ENCODE data around the gene ZNF225. TPM values are rescaled to one million over a fixed set of nuclear protein-coding genes. Genes with fewer than 3 reads are reported as not detected.
"Not testable (repeated sequence)": the region's sequence is repeated elsewhere in the genome, so short reads cannot be mapped to it uniquely, and the experiment has no call there.

ZNF225 gene
- total and polyA plus RNA-seq, 4 donors = 0.88 to 4.5 (median 1.7) TPM

DNA sequence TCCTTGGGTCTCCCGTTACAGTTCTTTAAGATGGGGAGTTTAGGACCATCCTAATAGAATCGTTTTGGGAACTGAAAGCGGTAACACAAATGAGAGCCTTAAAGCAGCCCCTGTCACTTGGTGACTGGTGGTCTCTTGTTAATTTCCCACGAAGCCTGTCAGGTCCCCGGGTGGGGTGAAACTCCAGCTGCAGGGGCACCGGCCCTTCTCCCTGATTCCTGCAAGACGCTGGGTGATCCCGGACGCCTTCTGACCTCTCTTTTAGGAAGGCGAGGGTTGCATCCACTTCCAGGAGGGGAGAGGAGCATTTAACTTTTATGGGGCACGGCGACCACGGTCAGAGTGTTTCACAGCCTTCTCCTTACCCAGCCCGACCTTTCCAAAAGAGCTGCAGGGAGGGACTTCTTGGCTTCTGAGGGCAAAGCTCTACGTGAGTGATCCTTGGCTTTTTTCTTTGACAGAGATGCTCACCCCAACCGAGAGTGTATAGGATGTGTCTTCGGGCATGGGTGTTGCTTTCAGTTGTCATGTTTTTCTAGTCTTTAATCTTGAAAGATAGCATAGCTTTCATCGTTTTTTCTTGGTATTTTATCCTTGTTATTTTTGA, 688 bp downstream of the ZNF225 start:
- Histone ChIP-seq H3K9ac (ENCODE audit: low read depth in 1 of 2, low read length in 2 of 2) (peak overlapping the region; percentile 82 to 84), H3K4me3 (ENCODE audit: low read depth in 1 of 3, low read length in 3 of 3) (peak overlapping the region; percentile 67 to 100 (median 100)), H3K4me1 (ENCODE audit: control insufficient read depth in 4 of 4, insufficient read depth in 4 of 4, low read length in 3 of 4) (peaks cover 2 to 18% (median 15%) of the 10 kb centered on the region in 4 donors), H3K27ac (ENCODE audit: low read depth in 1 of 2, low read length in 2 of 2) (peak overlapping the region in 1 of 2 donors; percentile 61), H3K27me3 (ENCODE audit: control insufficient read depth in 4 of 4, insufficient read depth in 4 of 4, low read length in 3 of 4) (no peaks in the 10 kb centered on the region), H3K9me3 (ENCODE audit: control insufficient read depth in 4 of 4, low read length in 3 of 4) (peaks cover 5 to 28% (median 16%) of the 10 kb centered on the region in 4 donors), H3K36me3 (ENCODE audit: control insufficient read depth in 4 of 4, insufficient read depth in 3 of 4, low read depth in 1 of 4, low read length in 3 of 4) (peaks cover 0 to 23% (median 17%) of the 10 kb centered on the region in 4 donors)
- no peak for DNase-seq (ENCODE audit: low spot score)
- TF ChIP-seq, protein P1, sequence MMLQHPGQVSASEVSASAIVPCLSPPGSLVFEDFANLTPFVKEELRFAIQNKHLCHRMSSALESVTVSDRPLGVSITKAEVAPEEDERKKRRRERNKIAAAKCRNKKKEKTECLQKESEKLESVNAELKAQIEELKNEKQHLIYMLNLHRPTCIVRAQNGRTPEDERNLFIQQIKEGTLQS (IDR thresholded peaks at IDR 0.05) = no peak
- TF ChIP-seq RAD21 (IDR thresholded peaks at IDR 0.05) (no peak), GABPA (IDR thresholded peaks at IDR 0.05 in 1 of 2, conservative IDR thresholded peaks at IDR 0.05 in 1 of 2) (no peak), FOXA2 (IDR thresholded peaks at IDR 0.05) (no peak), RXRA (IDR thresholded peaks at IDR 0.05) (no peak), JUND (IDR thresholded peaks at IDR 0.05) (no peak), NR2F2 (IDR thresholded peaks at IDR 0.05) (no peak), FOXA1 (IDR thresholded peaks at IDR 0.05) (no peak), YY1 (IDR thresholded peaks at IDR 0.05) (no peak), SP1 (IDR thresholded peaks at IDR 0.05) (no peak), EGR1 (IDR thresholded peaks at IDR 0.05; ENCODE audit: low read depth in 2 of 2) (no peak), TAF1 (conservative IDR thresholded peaks at IDR 0.05) (no peak), HNF4A (conservative IDR thresholded peaks at IDR 0.05) (no peak), HNF4G (IDR thresholded peaks at IDR 0.05) (no peak)
- TF ChIP-seq, protein P2, sequence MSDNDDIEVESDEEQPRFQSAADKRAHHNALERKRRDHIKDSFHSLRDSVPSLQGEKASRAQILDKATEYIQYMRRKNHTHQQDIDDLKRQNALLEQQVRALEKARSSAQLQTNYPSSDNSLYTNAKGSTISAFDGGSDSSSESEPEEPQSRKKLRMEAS (IDR thresholded peaks at IDR 0.05) = no peak
- TF ChIP-seq, protein P3, sequence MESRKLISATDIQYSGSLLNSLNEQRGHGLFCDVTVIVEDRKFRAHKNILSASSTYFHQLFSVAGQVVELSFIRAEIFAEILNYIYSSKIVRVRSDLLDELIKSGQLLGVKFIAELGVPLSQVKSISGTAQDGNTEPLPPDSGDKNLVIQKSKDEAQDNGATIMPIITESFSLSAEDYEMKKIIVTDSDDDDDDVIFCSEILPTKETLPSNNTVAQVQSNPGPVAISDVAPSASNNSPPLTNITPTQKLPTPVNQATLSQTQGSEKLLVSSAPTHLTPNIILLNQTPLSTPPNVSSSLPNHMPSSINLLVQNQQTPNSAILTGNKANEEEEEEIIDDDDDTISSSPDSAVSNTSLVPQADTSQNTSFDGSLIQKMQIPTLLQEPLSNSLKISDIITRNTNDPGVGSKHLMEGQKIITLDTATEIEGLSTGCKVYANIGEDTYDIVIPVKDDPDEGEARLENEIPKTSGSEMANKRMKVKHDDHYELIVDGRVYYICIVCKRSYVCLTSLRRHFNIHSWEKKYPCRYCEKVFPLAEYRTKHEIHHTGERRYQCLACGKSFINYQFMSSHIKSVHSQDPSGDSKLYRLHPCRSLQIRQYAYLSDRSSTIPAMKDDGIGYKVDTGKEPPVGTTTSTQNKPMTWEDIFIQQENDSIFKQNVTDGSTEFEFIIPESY (IDR thresholded peaks at IDR 0.05) = no peak
- TF ChIP-seq, protein P4, sequence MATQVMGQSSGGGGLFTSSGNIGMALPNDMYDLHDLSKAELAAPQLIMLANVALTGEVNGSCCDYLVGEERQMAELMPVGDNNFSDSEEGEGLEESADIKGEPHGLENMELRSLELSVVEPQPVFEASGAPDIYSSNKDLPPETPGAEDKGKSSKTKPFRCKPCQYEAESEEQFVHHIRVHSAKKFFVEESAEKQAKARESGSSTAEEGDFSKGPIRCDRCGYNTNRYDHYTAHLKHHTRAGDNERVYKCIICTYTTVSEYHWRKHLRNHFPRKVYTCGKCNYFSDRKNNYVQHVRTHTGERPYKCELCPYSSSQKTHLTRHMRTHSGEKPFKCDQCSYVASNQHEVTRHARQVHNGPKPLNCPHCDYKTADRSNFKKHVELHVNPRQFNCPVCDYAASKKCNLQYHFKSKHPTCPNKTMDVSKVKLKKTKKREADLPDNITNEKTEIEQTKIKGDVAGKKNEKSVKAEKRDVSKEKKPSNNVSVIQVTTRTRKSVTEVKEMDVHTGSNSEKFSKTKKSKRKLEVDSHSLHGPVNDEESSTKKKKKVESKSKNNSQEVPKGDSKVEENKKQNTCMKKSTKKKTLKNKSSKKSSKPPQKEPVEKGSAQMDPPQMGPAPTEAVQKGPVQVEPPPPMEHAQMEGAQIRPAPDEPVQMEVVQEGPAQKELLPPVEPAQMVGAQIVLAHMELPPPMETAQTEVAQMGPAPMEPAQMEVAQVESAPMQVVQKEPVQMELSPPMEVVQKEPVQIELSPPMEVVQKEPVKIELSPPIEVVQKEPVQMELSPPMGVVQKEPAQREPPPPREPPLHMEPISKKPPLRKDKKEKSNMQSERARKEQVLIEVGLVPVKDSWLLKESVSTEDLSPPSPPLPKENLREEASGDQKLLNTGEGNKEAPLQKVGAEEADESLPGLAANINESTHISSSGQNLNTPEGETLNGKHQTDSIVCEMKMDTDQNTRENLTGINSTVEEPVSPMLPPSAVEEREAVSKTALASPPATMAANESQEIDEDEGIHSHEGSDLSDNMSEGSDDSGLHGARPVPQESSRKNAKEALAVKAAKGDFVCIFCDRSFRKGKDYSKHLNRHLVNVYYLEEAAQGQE (IDR thresholded peaks at IDR 0.05) = no peak
- TF ChIP-seq, protein P5, sequence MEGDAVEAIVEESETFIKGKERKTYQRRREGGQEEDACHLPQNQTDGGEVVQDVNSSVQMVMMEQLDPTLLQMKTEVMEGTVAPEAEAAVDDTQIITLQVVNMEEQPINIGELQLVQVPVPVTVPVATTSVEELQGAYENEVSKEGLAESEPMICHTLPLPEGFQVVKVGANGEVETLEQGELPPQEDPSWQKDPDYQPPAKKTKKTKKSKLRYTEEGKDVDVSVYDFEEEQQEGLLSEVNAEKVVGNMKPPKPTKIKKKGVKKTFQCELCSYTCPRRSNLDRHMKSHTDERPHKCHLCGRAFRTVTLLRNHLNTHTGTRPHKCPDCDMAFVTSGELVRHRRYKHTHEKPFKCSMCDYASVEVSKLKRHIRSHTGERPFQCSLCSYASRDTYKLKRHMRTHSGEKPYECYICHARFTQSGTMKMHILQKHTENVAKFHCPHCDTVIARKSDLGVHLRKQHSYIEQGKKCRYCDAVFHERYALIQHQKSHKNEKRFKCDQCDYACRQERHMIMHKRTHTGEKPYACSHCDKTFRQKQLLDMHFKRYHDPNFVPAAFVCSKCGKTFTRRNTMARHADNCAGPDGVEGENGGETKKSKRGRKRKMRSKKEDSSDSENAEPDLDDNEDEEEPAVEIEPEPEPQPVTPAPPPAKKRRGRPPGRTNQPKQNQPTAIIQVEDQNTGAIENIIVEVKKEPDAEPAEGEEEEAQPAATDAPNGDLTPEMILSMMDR (IDR thresholded peaks at IDR 0.05; ENCODE audit: low read depth, low read length, missing input control) = no peak
- 4% methylated on average over 18 of the region's 18 CpGs for WGBS

DNA sequence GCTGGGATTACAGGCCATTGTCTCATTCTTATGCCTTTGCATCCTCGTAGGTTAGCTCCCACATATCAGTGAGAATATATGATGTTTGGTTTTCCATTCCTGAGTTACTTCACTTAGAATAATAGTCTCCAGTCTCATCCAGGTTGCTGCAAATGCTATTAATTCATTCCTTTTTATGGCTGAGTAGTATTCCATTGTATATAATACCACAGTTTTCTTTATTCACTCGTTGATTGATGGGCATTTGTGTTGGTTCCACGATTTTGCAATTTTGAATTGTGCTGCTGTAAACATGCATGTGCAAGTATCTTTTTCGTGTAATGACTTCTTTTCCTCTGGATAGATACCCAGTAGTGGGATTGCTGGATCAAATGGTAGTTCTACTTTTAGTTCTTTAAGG, 8.0 kb downstream of the ZNF225 start:
- peaks cover 2 to 71% (median 62%) of the 10 kb centered on the region in 4 donors for H3K36me3 ChIP-seq (ENCODE audit: control insufficient read depth in 4 of 4, insufficient read depth in 3 of 4, low read depth in 1 of 4, low read length in 3 of 4)
- not testable (repeated sequence) for H3K9ac ChIP-seq (ENCODE audit: low read depth in 1 of 2, low read length in 2 of 2); H3K4me1 ChIP-seq (ENCODE audit: control insufficient read depth in 4 of 4, insufficient read depth in 4 of 4, low read length in 3 of 4); DNase-seq (ENCODE audit: low spot score); H3K27me3 ChIP-seq (ENCODE audit: control insufficient read depth in 4 of 4, insufficient read depth in 4 of 4, low read length in 3 of 4); H3K27ac ChIP-seq (ENCODE audit: low read depth in 1 of 2, low read length in 2 of 2); H3K4me3 ChIP-seq (ENCODE audit: low read depth in 1 of 3, low read length in 3 of 3)
- WGBS = 96% methylated on average over 4 of the region's 4 CpGs
- peaks cover under 1 to 41% (median 19%) of the 10 kb centered on the region in 4 donors for H3K9me3 ChIP-seq (ENCODE audit: control insufficient read depth in 4 of 4, low read length in 3 of 4)

Data from liver (tissue), 9 donors.